BJ (cell line): ENCODE measurements around the gene INAVA. TPM values are rescaled to one million over a fixed set of nuclear protein-coding genes. Genes with fewer than 3 reads are reported as not detected.

Experiments used
- CTCF ChIA-PET: fragments of 350-600 bp; formaldehyde crosslinking; extraction: SDS; loops from one replicate; lab custom pipeline; 2021; ENCODE audit warnings: antibody characterized with exemption, inconsistent platforms; lab: Yijun Ruan, JAX
- POLR2A ChIA-PET: fragments of 300-600 bp; sonication (Branson Sonifier 250); formaldehyde crosslinking; extraction: SDS; loops from one replicate; lab custom pipeline; 2021; ENCODE audit warnings: antibody characterized with exemption; lab: Charles Lee
- DNase-seq: peaks from one replicate; pipeline ENCODE4 v3.0.0-alpha.2; 2011; ENCODE audit warnings: low read depth
- H3K27me3 ChIP-seq: 2 replicates; pipeline ENCODE4 v1.6.0; 2011; ENCODE audit warnings: low read length; ENCODE audit not compliant: control insufficient read depth, insufficient read depth
- H3K36me3 ChIP-seq: 2 replicates; pipeline ENCODE4 v1.5.1; 2011; ENCODE audit warnings: low read length; ENCODE audit not compliant: control insufficient read depth, insufficient read depth
- H3K4me3 ChIP-seq: 2 replicates; pipeline ENCODE4 v1.5.1; 2011; ENCODE audit warnings: low read depth, mild to moderate bottlenecking, control low read depth, low read length
- CTCF ChIP-seq: IDR thresholded peaks from 2 replicates; pipeline ENCODE4 v1.5.1; 2011; ENCODE audit warnings: low read depth, mild to moderate bottlenecking, control low read depth, inconsistent platforms, low read length, moderate library complexity; ENCODE audit not compliant: insufficient read depth
- polyA plus RNA-seq: library from polyadenylated mRNA; depleted of rRNA; stranded (reverse); fragments of >200 nt; gene quantifications from 2 replicates; pipeline ENCODE4 v1.2.3, GENCODE V29; 2011

The INAVA gene
- polyA plus RNA-seq, 1 experiment = 0.01 TPM

GRCh38 chr1:200856716-200857357 lies 37.9 kb upstream of the INAVA start:
- CTCF ChIA-PET = interaction anchor here (0.6 to 0.7 kb wide), 2 partner anchors 30 to 158 kb away, joined by 3 read pairs; no protein-coding TSS in a partner anchor
- Histone ChIP-seq H3K36me3 (peaks cover 1% of the 10 kb centered on the region; the same call in 1 of the 2 replicates), H3K4me3 (no peak overlapping the region), H3K27me3 (no peaks in the 10 kb centered on the region)
- peak; percentile 4 for DNase-seq
- POLR2A ChIA-PET = no interaction called here
- no peak for TF ChIP-seq CTCF

- CTCF ChIA-PET = no interaction called here
- DNase-seq = no peak
- POLR2A ChIA-PET = no interaction called here
- Histone ChIP-seq H3K4me3 (no peak overlapping the region), H3K27me3 (no peaks in the 10 kb centered on the region), H3K36me3 (peaks cover 1% of the 10 kb centered on the region; the same call in 1 of the 2 replicates)
- no peak for TF ChIP-seq CTCF
Observed at GRCh38 chr1:200857804-200858203, 36.9 kb upstream of the INAVA start.

- ChIA-PET POLR2A (no interaction called here), CTCF (no interaction called here)
- no peak for DNase-seq
- H3K27me3 ChIP-seq = no peaks in the 10 kb centered on the region
- no peak overlapping the region for H3K4me3 ChIP-seq
- no peak for TF ChIP-seq CTCF
- no peaks in the 10 kb centered on the region; the same call in none of the 2 replicates for H3K36me3 ChIP-seq
Observed at GRCh38 chr1:200861937-200862647, 32.6 kb upstream of the INAVA start.

GRCh38 chr1:200862713-200863415 lies 31.8 kb upstream of the INAVA start:
- ChIA-PET CTCF (no interaction called here), POLR2A (no interaction called here)
- no peak for TF ChIP-seq CTCF
- Histone ChIP-seq H3K4me3 (no peak overlapping the region), H3K27me3 (no peaks in the 10 kb centered on the region), H3K36me3 (no peaks in the 10 kb centered on the region; the same call in none of the 2 replicates)
- no peak for DNase-seq

GRCh38 chr1:200866116-200866515 lies 28.6 kb upstream of the INAVA start:
- Histone ChIP-seq H3K4me3 (no peak overlapping the region), H3K27me3 (no peaks in the 10 kb centered on the region; the same call in 1 of the 2 replicates), H3K36me3 (no peaks in the 10 kb centered on the region; the same call in none of the 2 replicates)
- ChIA-PET CTCF (interaction anchor here (0.6 to 1.4 kb wide), 4 partner anchors 10 to 247 kb away, joined by 3 to 5 read pairs (median 4); no protein-coding TSS in a partner anchor), POLR2A (no interaction called here)
- TF ChIP-seq CTCF = no peak
- DNase-seq = no peak
